Adrenal gland (tissue), 12 donors: ENCODE data around the gene C16orf78. TPM values are rescaled to one million over a fixed set of nuclear protein-coding genes. Genes with fewer than 3 reads are reported as not detected.
A peak's percentile ranks its signal among the peaks of the same experiment; 100 is the strongest.

Experiments
- DNase-seq, 7 donors: peaks; one replicate each; pipeline ENCODE4 v3.0.0-alpha.2; 2019 to 2020
- H3K27ac ChIP-seq, 5 donors: fragments of 200-600 bp; sonication (generic) in 4 of 5; 1 replicate in 3 of 5; 2 replicates in 2 of 5; pipeline versions ENCODE4 v1.5.1 to v1.8.0; 2016 to 2020; ENCODE audit warnings: mild to moderate bottlenecking in 1 of 5
- H3K27me3 ChIP-seq: fragments of 200-600 bp; 2 replicates; pipeline ENCODE4 v1.8.0; 2021
- H3K36me3 ChIP-seq, 2 donors: fragments of 200-600 bp; replicated peaks in 1 of 2; 1 replicate in 1 of 2; 2 replicates in 1 of 2; pipeline versions ENCODE4 v1.5.1 to v1.8.0; 2018 to 2022
- H3K4me1 ChIP-seq, 2 donors: fragments of 200-600 bp; replicated peaks in 1 of 2; 1 replicate in 1 of 2; 2 replicates in 1 of 2; pipeline versions ENCODE4 v1.5.1 to v1.8.0; 2018 to 2021
- H3K4me3 ChIP-seq, 4 donors: fragments of 200-600 bp; sonication (generic) in 3 of 4; one replicate each; pipeline ENCODE4 v1.5.1; 2016 to 2018
- H3K9me3 ChIP-seq, 3 donors: fragments of 200-600 bp; sonication (generic) in 1 of 3; replicated peaks in 1 of 3; 1 replicate in 2 of 3; 2 replicates in 1 of 3; pipeline versions ENCODE4 v1.5.1 to v1.8.0; 2016 to 2021
- POLR2A ChIP-seq, 2 donors: fragments of 450-650 bp; IDR thresholded peaks; one replicate each; pipeline ENCODE4 v1.6.1; 2017; ENCODE audit warnings: antibody characterized with exemption in 2 of 2, mild to moderate bottlenecking in 2 of 2, moderate library complexity in 1 of 2
- WGBS, 4 donors: extraction: QIAGEN DNeasy Blood & Tissue Kit in 2 of 4; methylation state at CpG; one replicate each; pipeline versions ENCODE4 v1.1.5 to v1.1.7; 2013 to 2017; 5-methylcytosine and 5-hydroxymethylcytosine counted together
- intact Hi-C, 2 donors: fragments of 100-400 bp; cut with DNase I; formaldehyde crosslinking; loops; one replicate each; pipeline versions ENCODE4 v1.14.1 to v1.15.0; 2022 to 2023
- polyA plus RNA-seq, 3 donors: library from polyadenylated mRNA; stranded (reverse); fragments of 200-250 nt in 2 of 3; fragments of 350-450 nt in 1 of 3; fragmentation: Illumina TruSeq in 1 of 3; extraction: RNeasy Lipid Tissue Mini Kit (QIAGEN cat#74804) in 1 of 3; gene quantifications; one replicate each; pipeline ENCODE4 v1.2.3, GENCODE V29; 2013 to 2014
- total RNA-seq, 9 donors: library from RNA; depleted of rRNA in 4 of 9; stranded (reverse); fragments of >200 nt in 4 of 9; fragments of 120-200 nt in 1 of 9; fragmentation: NEBNext Ultra II Directional in 1 of 9; extraction: Animal tissue kit (Norgen Biotek cat#: 25700) in 1 of 9; gene quantifications; one replicate each; pipeline versions ENCODE4 v1.1.0 to v1.2.4, GENCODE V29; 2013 to 2023
- TF ChIP-seq, protein P1 (sequence below), 6 experiments: fragments of 450-650 bp in 4 of 6; fragments of 200-600 bp in 2 of 6; sonication (generic) in 1 of 6; IDR thresholded peaks; 1 replicate in 5 of 6; 2 replicates in 1 of 6; pipeline versions ENCODE4 v1.5.1 to v1.8.0; 2016 to 2021; ENCODE audit warnings: antibody characterized with exemption in 6 of 6, mild to moderate bottlenecking in 2 of 6, moderate library complexity in 1 of 6
- donor health status: healthy with polysubstance abuse.
- donor health status: Bipolar disorder and iron deficiency.
- donor health status: DM: yes; HTN: yes; CAD: no.
- donor health status: DM: no; HTN: no; CAD: no.
- donor health status: DM: no; HTN: no; CAD: no.
- donor health status: DM: yes; HTN: yes; CAD: no.

Gene C16orf78
- total and polyA plus RNA-seq, 12 donors = not detected

DNA sequence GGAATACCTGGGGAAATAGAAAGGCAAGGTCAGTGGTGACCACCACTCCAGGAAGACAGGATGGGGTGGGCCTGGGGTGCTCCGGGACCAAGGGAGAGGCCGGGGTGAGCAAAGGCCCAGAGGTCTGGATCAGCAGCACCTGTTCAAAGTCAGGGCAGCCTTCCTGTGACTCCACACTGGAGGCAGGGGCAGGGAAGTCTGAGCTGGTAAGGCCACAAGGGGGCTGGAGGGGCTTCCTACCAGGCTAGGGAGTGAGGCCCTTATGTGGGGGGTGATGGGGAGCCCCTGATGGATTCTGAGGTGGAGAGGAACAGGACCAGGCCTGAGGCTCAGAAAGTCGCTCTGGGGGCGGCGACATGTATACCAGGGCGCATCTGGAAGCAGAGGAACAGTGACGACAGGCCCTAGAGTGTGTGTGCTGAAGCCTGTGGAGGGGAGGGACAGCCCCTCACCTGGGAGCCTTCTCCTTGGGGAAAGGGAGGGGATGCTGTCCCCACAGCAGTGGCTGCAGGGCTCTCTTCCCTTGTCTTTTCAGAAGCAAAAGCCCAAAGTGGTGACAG, 3.7 kb downstream of the C16orf78 start:
- intact Hi-C loops = no loop called here
- Histone ChIP-seq H3K4me3 (no peak overlapping the region), H3K9me3 (no peaks in the 10 kb centered on the region), H3K27me3 (peaks cover 6% of the 10 kb centered on the region), H3K4me1 (no peaks in the 10 kb centered on the region), H3K36me3 (no peaks in the 10 kb centered on the region), H3K27ac (no peak overlapping the region)
- TF ChIP-seq, protein P1, sequence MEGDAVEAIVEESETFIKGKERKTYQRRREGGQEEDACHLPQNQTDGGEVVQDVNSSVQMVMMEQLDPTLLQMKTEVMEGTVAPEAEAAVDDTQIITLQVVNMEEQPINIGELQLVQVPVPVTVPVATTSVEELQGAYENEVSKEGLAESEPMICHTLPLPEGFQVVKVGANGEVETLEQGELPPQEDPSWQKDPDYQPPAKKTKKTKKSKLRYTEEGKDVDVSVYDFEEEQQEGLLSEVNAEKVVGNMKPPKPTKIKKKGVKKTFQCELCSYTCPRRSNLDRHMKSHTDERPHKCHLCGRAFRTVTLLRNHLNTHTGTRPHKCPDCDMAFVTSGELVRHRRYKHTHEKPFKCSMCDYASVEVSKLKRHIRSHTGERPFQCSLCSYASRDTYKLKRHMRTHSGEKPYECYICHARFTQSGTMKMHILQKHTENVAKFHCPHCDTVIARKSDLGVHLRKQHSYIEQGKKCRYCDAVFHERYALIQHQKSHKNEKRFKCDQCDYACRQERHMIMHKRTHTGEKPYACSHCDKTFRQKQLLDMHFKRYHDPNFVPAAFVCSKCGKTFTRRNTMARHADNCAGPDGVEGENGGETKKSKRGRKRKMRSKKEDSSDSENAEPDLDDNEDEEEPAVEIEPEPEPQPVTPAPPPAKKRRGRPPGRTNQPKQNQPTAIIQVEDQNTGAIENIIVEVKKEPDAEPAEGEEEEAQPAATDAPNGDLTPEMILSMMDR (IDR thresholded peaks at IDR 0.05) = no peak
- no peak for TF ChIP-seq POLR2A (IDR thresholded peaks at IDR 0.05)
- DNase-seq = peak in 1 of 7 donors; percentile 5
- 83 to 87% (median 85%) methylated on average over 7 of the region's 7 CpGs for WGBS, 4 donors

GRCh38 chr16:49378238-49378637, 4.6 kb downstream of the C16orf78 start:
- TF ChIP-seq, protein P1 (IDR thresholded peaks at IDR 0.05) = no peak
- no peak for TF ChIP-seq POLR2A (IDR thresholded peaks at IDR 0.05)
- H3K9me3 ChIP-seq = no peaks in the 10 kb centered on the region
- H3K36me3 ChIP-seq = no peaks in the 10 kb centered on the region
- H3K27me3 ChIP-seq = peaks cover 6% of the 10 kb centered on the region
- H3K4me1 ChIP-seq = no peaks in the 10 kb centered on the region
- intact Hi-C loops = no loop called here
- no peak overlapping the region for H3K27ac ChIP-seq
- DNase-seq = no peak
- H3K4me3 ChIP-seq = no peak overlapping the region
- 51 to 64% (median 56%) methylated on average over 10 to 11 of the region's 11 CpGs for WGBS, 4 donors

DNA sequence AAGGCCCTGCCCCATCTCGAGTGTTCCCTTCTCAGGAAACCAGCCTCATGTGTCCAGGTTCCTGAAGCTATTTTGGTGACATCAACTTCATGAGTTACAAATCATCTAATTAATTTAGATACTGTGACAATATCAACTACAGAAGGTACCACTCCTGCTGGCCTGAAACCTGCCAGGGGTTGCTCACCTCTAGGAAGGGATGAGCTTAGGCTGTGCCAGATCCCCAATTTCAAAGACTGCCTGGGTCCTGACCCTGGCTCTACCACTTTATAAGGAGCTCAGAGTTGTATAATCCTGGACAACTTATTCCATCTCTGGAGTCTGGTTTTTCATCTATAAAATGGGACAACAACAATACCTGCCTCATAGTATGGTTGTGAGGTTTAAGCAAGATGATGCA, 5.2 kb downstream of the C16orf78 start:
- Histone ChIP-seq H3K27ac (no peak overlapping the region), H3K9me3 (no peaks in the 10 kb centered on the region), H3K36me3 (no peaks in the 10 kb centered on the region), H3K4me1 (no peaks in the 10 kb centered on the region), H3K4me3 (no peak overlapping the region), H3K27me3 (peaks cover 6% of the 10 kb centered on the region)
- intact Hi-C loops = no loop called here
- no peak for DNase-seq
- WGBS, 4 donors = 13 to 57% (median 42%) methylated on average over 1 of the region's 1 CpG
- TF ChIP-seq POLR2A (IDR thresholded peaks at IDR 0.05) = no peak
- TF ChIP-seq, protein P1 (IDR thresholded peaks at IDR 0.05) = no peak

DNA sequence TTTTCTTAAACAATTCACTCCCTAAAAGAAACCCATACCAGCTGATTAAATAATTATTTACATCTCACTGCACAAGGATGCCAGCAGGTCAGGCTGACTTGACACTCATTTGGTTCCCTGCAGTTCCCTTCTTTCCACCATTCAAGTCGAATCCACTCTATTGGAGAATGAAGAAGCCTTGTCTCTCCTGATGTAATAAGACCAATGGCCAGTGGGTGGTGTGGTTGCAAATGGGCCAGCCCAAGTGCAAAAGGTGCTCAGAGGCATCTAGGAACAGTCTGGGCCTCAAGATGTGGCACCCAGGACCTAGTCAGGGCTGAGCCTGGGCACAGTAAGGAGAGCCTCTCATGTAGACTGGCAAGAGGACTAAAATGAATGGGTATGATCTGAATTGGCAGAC, 9.3 kb downstream of the C16orf78 start:
- Histone ChIP-seq H3K4me1 (no peaks in the 10 kb centered on the region), H3K27me3 (peaks cover 1% of the 10 kb centered on the region), H3K27ac (no peak overlapping the region), H3K9me3 (peaks cover 0 to 4% (median 0%) of the 10 kb centered on the region in 3 donors), H3K36me3 (no peaks in the 10 kb centered on the region), H3K4me3 (no peak overlapping the region)
- TF ChIP-seq, protein P1 (IDR thresholded peaks at IDR 0.05) = no peak
- TF ChIP-seq POLR2A (IDR thresholded peaks at IDR 0.05) = no peak
- WGBS, 4 donors = 40 to 53% (median 45%) methylated on average over 1 of the region's 1 CpG
- DNase-seq = peak in 1 of 7 donors; percentile 21
- intact Hi-C loops = no loop called here
